ENCODE results near the gene AOC1. TPM values are rescaled to one million over a fixed set of nuclear protein-coding genes. Genes with fewer than 3 reads are reported as not detected.

AOC1 gene
- under 0.01 and 2.4 TPM in 2 replicates for total RNA-seq

GRCh38 chr7:150852371-150852905 lies at the start of gene AOC1:
AOC1 (plus strand) TSS chr7:150852517; CDS start chr7:150856471, 3,954 bp downstream.
- DNase-seq (ENCODE audit: low read depth) (no peak), FAIRE-seq (no peak)
- Histone ChIP-seq H3K27me3 (ENCODE audit: control insufficient read depth, insufficient read depth, low read length) (peaks cover 6% of the 10 kb centered on the region), H3K4me3 (ENCODE audit: low read depth, low read length) (no peak within 1 kb of the TSS), H3K36me3 (ENCODE audit: control insufficient read depth, insufficient read depth, low read length) (no peaks in the 10 kb centered on the region)
- TF ChIP-seq CTCF (IDR thresholded peaks at IDR 0.05; ENCODE audit: insufficient read depth, low read length, severe bottlenecking) = no peak

GRCh38 chr7:150803161-150803860 lies 49.0 kb upstream of the AOC1 start:
- no peak for TF ChIP-seq CTCF (IDR thresholded peaks at IDR 0.05; ENCODE audit: insufficient read depth, low read length, severe bottlenecking)
- FAIRE-seq = no peak

GRCh38 chr7:150804802-150805201 lies 47.5 kb upstream of the AOC1 start:
- no peak for TF ChIP-seq CTCF (IDR thresholded peaks at IDR 0.05; ENCODE audit: insufficient read depth, low read length, severe bottlenecking)
- Histone ChIP-seq H3K27me3 (ENCODE audit: control insufficient read depth, insufficient read depth, low read length) (peaks cover 17% of the 10 kb centered on the region), H3K36me3 (ENCODE audit: control insufficient read depth, insufficient read depth, low read length) (no peaks in the 10 kb centered on the region), H3K4me3 (ENCODE audit: low read depth, low read length) (no peak overlapping the region)
- no peak for DNase-seq (ENCODE audit: low read depth)
- FAIRE-seq = no peak

More at GRCh38 chr7:150803161-150803860, 49.0 kb upstream of the AOC1 start:
- Histone ChIP-seq H3K27me3 (ENCODE audit: control insufficient read depth, insufficient read depth, low read length) (peaks cover 19% of the 10 kb centered on the region), H3K4me3 (ENCODE audit: low read depth, low read length) (no peak overlapping the region), H3K36me3 (ENCODE audit: control insufficient read depth, insufficient read depth, low read length) (no peaks in the 10 kb centered on the region)
- DNase-seq (ENCODE audit: low read depth) = no peak

- DNase-seq (ENCODE audit: low read depth) = no peak
- Histone ChIP-seq H3K4me3 (ENCODE audit: low read depth, low read length) (no peak overlapping the region), H3K36me3 (ENCODE audit: control insufficient read depth, insufficient read depth, low read length) (no peaks in the 10 kb centered on the region), H3K27me3 (ENCODE audit: control insufficient read depth, insufficient read depth, low read length) (peaks cover 12% of the 10 kb centered on the region)
- FAIRE-seq = no peak
- TF ChIP-seq CTCF (IDR thresholded peaks at IDR 0.05; ENCODE audit: insufficient read depth, low read length, severe bottlenecking) = no peak
Measured at GRCh38 chr7:150805864-150806263, 46.5 kb upstream of the AOC1 start.

GRCh38 chr7:150806454-150806853 lies 45.9 kb upstream of the AOC1 start:
- peaks cover 7% of the 10 kb centered on the region for H3K27me3 ChIP-seq (ENCODE audit: control insufficient read depth, insufficient read depth, low read length)
- no peaks in the 10 kb centered on the region for H3K36me3 ChIP-seq (ENCODE audit: control insufficient read depth, insufficient read depth, low read length)
- no peak overlapping the region for H3K4me3 ChIP-seq (ENCODE audit: low read depth, low read length)
- FAIRE-seq (no peak), DNase-seq (ENCODE audit: low read depth) (no peak)
- TF ChIP-seq CTCF (IDR thresholded peaks at IDR 0.05; ENCODE audit: insufficient read depth, low read length, severe bottlenecking) = no peak

Data from bronchial epithelial cell (primary cell).